Activated CD8-positive, alpha-beta memory T cell treated with anti-CD3 and anti-CD28 coated beads, Interleukin-2, amount 50 U/mL, for 1 hour (primary cell): ENCODE results near the gene ZFP90.
"Not testable (repeated sequence)": the region's sequence is repeated elsewhere in the genome, so short reads cannot be mapped to it uniquely, and the experiment has no call there.

Experiments used
- DNase-seq: peaks from one replicate; pipeline ENCODE4 v3.0.0-alpha.2; 2020; ENCODE audit errors: extremely low read depth

ZFP90 gene

GRCh38 chr16:68517606-68518166 is 21.4 kb upstream of the ZFP90 start:
- no peak for DNase-seq

- DNase-seq: no peak
Measured at GRCh38 chr16:68519225-68519745, 19.8 kb upstream of the ZFP90 start.

- DNase-seq: peak; percentile 81
Measured at GRCh38 chr16:68520649-68521086, 18.4 kb upstream of the ZFP90 start.

DNA sequence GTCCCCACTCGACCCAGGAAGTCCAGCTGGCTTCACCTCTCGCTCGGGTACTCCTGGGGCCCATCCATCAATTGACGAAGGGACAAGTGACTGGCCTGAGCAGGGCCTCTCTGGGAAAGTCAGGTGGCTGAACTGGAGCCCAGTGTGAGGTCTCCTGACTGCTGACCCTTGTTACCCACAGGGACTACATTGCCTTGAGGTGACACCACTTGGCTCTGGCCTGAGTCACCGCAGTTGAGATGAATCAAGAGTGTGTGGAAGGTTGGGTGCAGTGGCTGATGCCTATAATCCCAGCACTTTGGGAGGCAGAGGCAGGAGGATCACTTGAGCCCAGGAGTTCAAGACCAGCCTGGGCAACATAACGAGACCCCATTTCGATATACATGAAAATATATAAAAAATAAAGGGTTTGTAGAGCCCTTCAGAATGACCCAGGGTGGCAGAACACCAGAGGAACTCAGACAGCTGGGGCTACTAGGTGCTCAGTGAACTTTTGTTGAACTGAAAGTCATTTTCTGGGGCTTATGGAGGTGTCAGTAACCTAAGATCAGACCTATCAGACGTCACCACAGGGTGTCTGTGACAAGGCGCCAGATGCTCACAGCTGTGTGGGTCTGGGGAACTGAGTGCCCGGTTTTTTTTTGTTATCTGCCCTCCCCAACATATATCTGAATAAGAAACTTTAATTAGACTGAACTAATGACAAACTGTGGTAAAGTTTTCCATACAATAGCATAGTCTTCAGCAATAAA is 14.8 kb upstream of the ZFP90 start:
- no peak for DNase-seq

- no peak for DNase-seq
Measured at GRCh38 chr16:68526143-68526781, 12.8 kb upstream of the ZFP90 start.

DNA sequence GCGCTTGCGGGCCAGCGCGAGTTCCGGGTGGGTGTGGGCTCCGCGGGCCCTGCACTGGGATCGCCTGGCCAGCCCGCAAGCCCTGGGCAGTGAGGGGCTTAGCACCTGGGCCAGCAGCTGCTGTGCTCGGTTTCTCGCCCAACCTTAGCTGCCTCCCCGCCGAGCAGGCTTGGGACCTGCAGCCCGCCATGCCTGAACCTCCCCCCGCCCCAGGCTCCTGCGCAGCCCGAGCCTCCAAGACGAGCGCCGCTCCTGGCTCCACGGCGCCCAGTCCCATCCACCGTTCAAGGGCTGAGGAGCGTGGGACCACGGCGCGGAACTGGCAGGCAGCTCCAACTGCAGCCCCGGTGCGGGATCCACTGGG is 12.3 kb upstream of the ZFP90 start:
- no peak for DNase-seq

DNA sequence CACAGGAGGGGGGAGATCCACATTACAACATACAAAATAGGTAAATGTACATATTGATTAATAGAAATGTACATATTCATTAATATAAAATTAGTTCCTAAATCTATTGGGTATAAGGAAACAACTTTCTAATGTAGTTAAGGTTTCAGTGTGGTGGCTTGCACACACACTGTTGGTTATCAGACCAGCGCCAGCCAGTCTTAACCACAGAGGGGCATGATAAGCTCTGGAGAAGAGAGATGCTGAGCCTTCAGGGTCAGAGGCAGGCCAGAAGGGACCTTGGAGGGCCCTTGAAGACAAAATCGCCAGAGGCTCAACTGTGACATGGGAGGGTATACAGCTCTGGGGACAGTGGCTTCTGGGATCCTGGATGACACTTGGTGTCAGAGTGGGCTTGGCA is 10.9 kb upstream of the ZFP90 start:
- no peak for DNase-seq

DNA sequence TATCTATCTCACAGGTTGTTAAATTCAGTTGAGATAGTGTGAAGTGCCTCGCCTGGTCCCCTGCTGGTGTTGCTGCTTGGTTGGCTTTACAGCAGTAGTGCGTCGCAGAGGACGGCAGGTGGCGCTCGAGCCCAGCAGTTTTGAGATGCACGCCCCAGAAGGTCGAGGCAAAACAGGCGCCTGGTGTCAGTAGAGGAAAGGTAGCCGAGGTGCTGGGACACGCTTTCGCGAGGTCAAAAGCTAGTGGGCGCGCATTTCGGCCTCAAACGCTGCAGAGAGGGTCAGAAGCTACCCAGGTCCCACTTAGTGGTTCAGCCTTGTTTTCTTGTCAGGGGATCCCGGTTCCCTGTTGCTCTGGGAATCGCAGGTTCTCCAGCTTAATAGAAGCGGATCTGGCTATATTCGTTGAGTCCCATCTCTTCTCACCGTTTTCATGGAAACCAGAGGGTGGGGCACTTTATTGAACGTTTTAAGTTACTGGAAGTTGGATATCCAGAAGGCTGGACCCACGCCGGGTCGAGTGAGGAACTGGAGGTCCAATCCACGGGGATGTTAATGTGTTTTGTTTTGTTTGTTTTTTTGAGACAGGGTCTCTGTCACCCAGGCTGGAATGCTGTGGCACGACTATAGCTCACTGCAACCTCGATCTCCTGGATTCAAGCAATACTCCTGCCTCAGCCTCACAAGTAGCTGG is 10.3 kb upstream of the ZFP90 start:
- peak; percentile 69 for DNase-seq

DNA sequence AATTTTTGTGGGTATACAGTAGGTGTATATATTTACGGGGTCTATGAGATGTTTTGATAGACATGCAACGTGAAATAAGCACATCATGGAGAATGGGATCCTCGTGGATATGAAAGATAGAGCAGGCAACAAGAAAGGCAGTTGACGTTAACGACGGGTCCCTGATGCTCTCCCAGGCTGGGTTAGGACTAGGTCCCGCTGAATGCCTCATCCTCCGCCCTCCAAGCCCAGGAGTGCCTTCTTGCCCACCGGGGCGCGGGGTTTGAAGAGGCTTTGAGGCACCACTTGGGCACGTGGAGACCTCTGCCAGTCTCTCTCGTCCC is 9.5 kb upstream of the ZFP90 start:
- DNase-seq: no peak

GRCh38 chr16:68529931-68530701 is 9.0 kb upstream of the ZFP90 start:
- peak; percentile 71 for DNase-seq

DNA sequence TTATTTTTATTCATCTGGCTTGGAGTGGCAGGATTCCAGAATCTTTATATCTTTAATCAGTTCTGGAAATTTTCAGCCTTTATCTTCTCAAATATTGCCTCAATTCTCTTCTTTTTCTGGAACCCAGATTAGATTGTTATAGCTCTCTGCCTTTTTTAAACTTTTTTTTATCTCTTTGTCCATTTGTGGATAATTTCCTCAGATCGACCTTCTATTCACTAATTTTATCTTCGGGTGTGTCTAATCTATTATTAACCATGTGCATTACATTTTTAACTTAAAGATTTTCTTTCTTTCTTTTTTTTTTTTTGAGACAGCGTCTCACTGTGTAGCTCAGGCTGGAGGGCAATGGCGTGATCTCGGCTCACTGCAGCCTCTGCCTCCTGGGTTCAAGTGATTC is 5.2 kb upstream of the ZFP90 start:
- DNase-seq: no peak

DNA sequence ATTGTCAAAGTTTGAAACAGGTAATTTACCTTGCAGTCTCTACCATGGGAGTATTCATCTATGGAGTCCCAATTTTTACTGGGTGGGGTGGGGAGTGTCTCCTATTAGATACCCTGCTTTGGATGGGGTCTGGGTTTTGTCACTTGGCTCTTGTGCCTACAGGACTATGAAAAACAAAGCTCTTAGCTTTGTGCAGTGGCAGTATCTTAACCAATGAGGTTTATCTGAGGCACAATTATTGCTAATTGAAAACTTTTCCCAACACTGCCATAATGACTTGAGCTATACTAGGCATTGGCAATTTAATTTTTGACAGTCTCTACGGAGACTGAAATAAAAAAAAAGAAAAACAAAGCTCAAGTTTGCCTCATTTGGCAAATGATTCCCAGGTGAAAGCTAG is 3.8 kb upstream of the ZFP90 start:
- DNase-seq: no peak

DNA sequence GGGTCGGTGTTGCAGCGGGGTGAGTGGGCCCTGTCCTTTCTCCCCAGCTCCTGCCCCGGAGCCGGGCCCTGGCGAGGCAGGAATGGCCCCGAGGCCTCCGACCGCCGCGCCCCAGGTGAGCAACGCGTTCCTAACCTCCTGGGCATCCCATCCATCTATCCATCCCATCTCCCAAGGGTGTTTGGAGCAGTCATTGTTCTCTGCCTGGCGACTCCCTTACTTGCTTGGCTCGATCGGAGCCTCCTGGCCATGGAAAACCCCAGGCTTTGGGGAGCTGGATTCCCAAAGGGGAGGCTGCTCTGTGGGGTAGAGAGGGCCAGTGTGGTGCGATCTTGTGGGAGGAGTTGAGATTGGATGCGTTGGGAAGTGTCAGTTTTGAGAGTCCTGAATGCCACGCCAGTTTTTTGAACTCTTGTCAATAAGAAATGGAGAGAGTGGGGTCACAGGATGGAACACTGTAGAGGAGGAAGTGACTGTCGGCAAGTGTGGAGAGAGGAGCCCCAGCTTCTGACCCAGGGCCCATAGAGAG is 684 bp downstream of the ZFP90 start:
- no peak for DNase-seq

GRCh38 chr16:68548947-68549346 is 9.9 kb downstream of the ZFP90 start:
- DNase-seq: no peak

DNA sequence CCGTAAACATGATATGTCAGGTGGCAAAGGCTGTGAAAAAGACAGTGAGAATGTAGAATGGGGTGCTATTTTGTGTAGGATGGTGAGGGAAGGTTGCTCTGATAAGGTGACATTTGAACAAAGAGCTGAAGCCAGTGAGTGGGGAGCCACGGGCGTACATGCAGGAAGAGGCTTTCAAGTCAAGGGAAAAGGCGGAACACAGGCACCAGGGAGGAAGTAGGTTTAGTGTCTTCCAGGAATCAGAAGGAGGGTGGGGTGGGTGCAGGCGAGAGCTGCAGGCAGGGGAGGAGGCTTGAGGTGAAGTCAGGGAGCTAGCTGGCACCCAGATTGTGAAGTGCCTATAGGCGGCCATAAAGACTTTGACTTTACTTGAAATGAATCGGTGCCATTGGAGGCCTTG is 14.1 kb downstream of the ZFP90 start:
- no peak for DNase-seq

DNA sequence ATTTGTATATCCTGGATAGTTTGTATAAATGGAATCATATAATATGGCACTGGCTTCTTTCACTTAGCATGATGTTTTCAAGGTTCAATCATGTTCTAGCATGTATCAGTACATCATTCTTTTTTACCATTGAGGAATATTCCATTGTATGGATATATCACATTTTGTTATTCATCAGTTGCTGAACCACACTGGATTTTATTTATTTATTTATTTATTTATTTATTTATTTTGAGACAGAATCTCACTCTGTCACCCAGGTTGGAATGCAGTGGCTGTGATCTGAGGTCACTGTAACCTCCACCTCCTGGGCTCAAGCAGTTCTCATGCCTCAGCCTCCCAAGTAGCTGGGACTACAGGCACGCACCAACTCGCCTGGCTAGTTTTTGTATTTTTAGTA is 21.2 kb downstream of the ZFP90 start:
- not testable (repeated sequence) for DNase-seq

GRCh38 chr16:68563631-68564381 is 24.7 kb downstream of the ZFP90 start:
- DNase-seq: no peak

- no peak for DNase-seq
Measured at GRCh38 chr16:68564382-68564985, 25.4 kb downstream of the ZFP90 start.

GRCh38 chr16:68574479-68574878 is 35.4 kb downstream of the ZFP90 start:
- DNase-seq: no peak

- no peak for DNase-seq
Measured at GRCh38 chr16:68575082-68575481, 36.0 kb downstream of the ZFP90 start.
